GM12878 (cell line): ENCODE data around the gene POLA1. TPM values are rescaled to one million over a fixed set of nuclear protein-coding genes. Genes with fewer than 3 reads are reported as not detected.

ENCODE experiments used
- ATAC-seq: fragments of 200-7000 bp; cut with Tn5 transposase; 3 replicates; pipeline ENCODE4 v1.9.1; 2020; ENCODE audit warnings: mild to moderate bottlenecking, moderate library complexity
- BruUV-seq: library from RNA; stranded (reverse); fragments of 400-500 nt; replicated peaks from 2 replicates; lab custom pipeline; 2021; lab: Mats Ljungman, UMichigan
- CTCF ChIA-PET: fragments of 300-600 bp; sonication (Branson Sonifier 250); formaldehyde crosslinking; extraction: SDS; loops from one replicate; lab custom pipeline; 2021; ENCODE audit warnings: inconsistent platforms; lab: Yijun Ruan, JAX
- POLR2A ChIA-PET: fragments of 350-600 bp; formaldehyde crosslinking; extraction: SDS; loops from one replicate; lab custom pipeline; 2021; ENCODE audit warnings: inconsistent platforms; lab: Charles Lee
- RAD21 ChIA-PET: fragments of 300-600 bp; sonication (Branson Sonifier 250); formaldehyde crosslinking; loops from one replicate; lab custom pipeline; 2023; ENCODE audit warnings: antibody characterized with exemption; ENCODE audit not compliant: unreplicated experiment; lab: Charles Lee
- SMC1A ChIA-PET: fragments of 300-600 bp; sonication (Branson Sonifier 250); formaldehyde crosslinking; loops from one replicate; lab custom pipeline; 2023; ENCODE audit not compliant: unreplicated experiment, uncharacterized antibody; lab: Charles Lee
- DNase-seq: peaks from one replicate; pipeline ENCODE4 v3.0.0-alpha.2; 2011; ENCODE audit warnings: low read depth, low spot score
- FAIRE-seq: peaks from 3 replicates; lab custom pipeline; 2011; peaks lifted over from hg19 to GRCh38; lab: Jason Lieb, UNC
- H2AFZ ChIP-seq: 2 replicates; pipeline ENCODE4 v1.6.0; 2011; ENCODE audit warnings: low read depth, low read length, control low read depth; ENCODE audit not compliant: control insufficient read depth
- H3K27ac ChIP-seq: 2 replicates; pipeline ENCODE4 v1.5.1; 2011; ENCODE audit warnings: control low read depth; ENCODE audit not compliant: control insufficient read depth, insufficient read depth
- H3K27me3 ChIP-seq, 2 experiments: replicated peaks in 1 of 2; 2 replicates each; pipeline versions ENCODE4 v1.6.0 to v1.6.1; 2011; ENCODE audit warnings: low read length in 1 of 2; ENCODE audit not compliant: control insufficient read depth in 2 of 2, insufficient read depth in 2 of 2
- H3K36me3 ChIP-seq, 2 experiments: 2 replicates each; pipeline ENCODE4 v1.5.1; 2011; ENCODE audit warnings: low read length in 1 of 2; ENCODE audit not compliant: control insufficient read depth in 2 of 2, insufficient read depth in 2 of 2
- H3K4me1 ChIP-seq: 2 replicates; pipeline ENCODE4 v1.6.1; 2011; ENCODE audit warnings: mild to moderate bottlenecking, low read length, moderate library complexity, mixed read lengths; ENCODE audit not compliant: control insufficient read depth, insufficient read depth
- H3K4me2 ChIP-seq: 2 replicates; pipeline ENCODE4 v1.6.0; 2011; ENCODE audit warnings: control low read depth; ENCODE audit not compliant: control insufficient read depth, insufficient read depth
- H3K4me3 ChIP-seq: fragments of 200-600 bp; sonication (generic); 2 replicates; pipeline ENCODE4 v1.5.1; 2016
- H3K79me2 ChIP-seq: 2 replicates; pipeline ENCODE4 v1.6.0; 2011; ENCODE audit warnings: low read length; ENCODE audit not compliant: control insufficient read depth, insufficient read depth
- H3K9ac ChIP-seq: 2 replicates; pipeline ENCODE4 v1.8.0; 2011; ENCODE audit warnings: low read length, control low read depth, mixed read lengths; ENCODE audit not compliant: control insufficient read depth, insufficient read depth
- H3K9me3 ChIP-seq: replicated peaks from 3 replicates; pipeline ENCODE4 v1.5.1; 2011; ENCODE audit warnings: mild to moderate bottlenecking, low read length; ENCODE audit not compliant: control insufficient read depth, insufficient read depth
- H4K20me1 ChIP-seq: 2 replicates; pipeline ENCODE4 v1.6.0; 2011; ENCODE audit not compliant: control insufficient read depth, insufficient read depth
- ASH2L ChIP-seq: fragments of 300-600, 200-600 bp; sonication (generic); IDR thresholded peaks from 2 replicates; pipeline ENCODE4 v1.6.1; 2017; ENCODE audit warnings: low read depth, mild to moderate bottlenecking, borderline replicate concordance
- BACH1 ChIP-seq: fragments of 450-650 bp; IDR thresholded peaks from 2 replicates; pipeline ENCODE4 v1.6.1; 2017; ENCODE audit warnings: mild to moderate bottlenecking, borderline replicate concordance
- EED ChIP-seq: sonication (generic); IDR thresholded peaks from 2 replicates; pipeline ENCODE4 v1.6.1; 2016; ENCODE audit warnings: antibody characterized with exemption, low read depth
- ESRRA ChIP-seq: IDR thresholded peaks from 2 replicates; pipeline ENCODE4 v1.6.1; 2012; ENCODE audit warnings: mild to moderate bottlenecking, low read length, improper control_type of control experiment
- FOXK2 ChIP-seq: fragments of 450-650 bp; IDR thresholded peaks from 2 replicates; pipeline ENCODE4 v1.6.1; 2017; ENCODE audit warnings: mild to moderate bottlenecking, moderate library complexity
- GABPA ChIP-seq: IDR thresholded peaks from 2 replicates; pipeline ENCODE4 v1.6.1; 2014; ENCODE audit warnings: antibody characterized with exemption, low read depth, mild to moderate bottlenecking, inconsistent platforms
- MTA3 ChIP-seq: IDR thresholded peaks from 2 replicates; pipeline ENCODE4 v1.6.1; 2012; ENCODE audit warnings: low read length, inconsistent platforms, borderline replicate concordance
- MYB ChIP-seq: fragments of 150-350 bp; IDR thresholded peaks from 2 replicates; pipeline ENCODE4 v1.6.1; 2014; ENCODE audit warnings: mild to moderate bottlenecking, low read depth, low read length, borderline replicate concordance
- NFIC ChIP-seq: IDR thresholded peaks from 2 replicates; pipeline ENCODE4 v1.6.1; 2012; ENCODE audit warnings: low read depth, mild to moderate bottlenecking, inconsistent platforms, low read length, moderate library complexity
- NFYA ChIP-seq: IDR thresholded peaks from 2 replicates; pipeline ENCODE4 v1.6.1; 2011; ENCODE audit warnings: low read depth, mild to moderate bottlenecking, low read length, improper control_type of control experiment, borderline replicate concordance
- NFYB ChIP-seq: IDR thresholded peaks from 2 replicates; pipeline ENCODE4 v1.6.1; 2011; ENCODE audit warnings: low read depth, mild to moderate bottlenecking, low read length, improper control_type of control experiment, moderate library complexity; ENCODE audit not compliant: insufficient read depth
- RELB ChIP-seq: fragments of 450-650 bp; IDR thresholded peaks from 2 replicates; pipeline ENCODE4 v1.6.1; 2017; ENCODE audit warnings: low read depth, mild to moderate bottlenecking, moderate library complexity
- SIN3A ChIP-seq: IDR thresholded peaks from 2 replicates; pipeline ENCODE4 v1.6.1; 2012; ENCODE audit warnings: low read depth, low read length, improper control_type of control experiment
- SREBF1 ChIP-seq: IDR thresholded peaks from 2 replicates; pipeline ENCODE4 v1.6.1; 2012; ENCODE audit warnings: mild to moderate bottlenecking, low read length
- SREBF2 ChIP-seq: IDR thresholded peaks from 2 replicates; pipeline ENCODE4 v1.6.1; 2012; ENCODE audit warnings: mild to moderate bottlenecking, low read length
- STAT3 ChIP-seq: IDR thresholded peaks from 2 replicates; pipeline ENCODE4 v1.6.1; 2011; ENCODE audit warnings: low read depth, low read length, improper control_type of control experiment
- TCF12 ChIP-seq: IDR thresholded peaks from 2 replicates; pipeline ENCODE4 v1.6.1; 2011; ENCODE audit warnings: low read depth, mild to moderate bottlenecking, low read length
- WGBS: methylation state at CpG from one replicate; pipeline ENCODE4 v1.1.6; 2016; ENCODE audit warnings: low lambda C conversion rate; ENCODE audit not compliant: insufficient replicate concordance, insufficient coverage; ENCODE audit errors: missing lambda C conversion rate; 5-methylcytosine and 5-hydroxymethylcytosine counted together
- in situ Hi-C: fragments of 300-500 bp; cut with MboI; formaldehyde crosslinking; loops from 9 replicates; pipeline ENCODE4 v1.14.3; 2018; ENCODE audit warnings: mixed read lengths
- intact Hi-C: fragments of 100-400 bp; cut with micrococcal nuclease; formaldehyde crosslinking; loops from one replicate; pipeline ENCODE4 v1.14.2; 2022; ENCODE audit not compliant: unreplicated experiment
- polyA plus RNA-seq, 11 experiments: library from polyadenylated mRNA; depleted of rRNA in 4 of 11; unstranded in 6 of 11; stranded (reverse) in 5 of 11; fragments of >200 nt; fragmentation: Nextera tagmentation in 4 of 11; fragmentation: Illumina TruSeq in 1 of 11; extraction: Ambion mirVana in 4 of 11; extraction: Trizol in 1 of 11; gene quantifications; 1 replicate in 1 of 11; 2 replicates in 10 of 11; pipeline versions ENCODE4 v1.2.1 to v1.2.3, GENCODE V29; 2011 to 2016; ENCODE audit warnings: inconsistent platforms in 2 of 11, missing spikeins in 2 of 11, low read depth in 1 of 11
- total RNA-seq, 4 experiments: library from RNA; depleted of rRNA in 3 of 4; stranded (reverse); fragments of >200 nt in 3 of 4; fragmentation: Illumina TruSeq in 1 of 4; extraction: Trizol in 1 of 4; gene quantifications; 2 replicates each; pipeline versions ENCODE4 v1.2.1 to v1.2.3, GENCODE V29; 2013 to 2021

POLA1 gene
- total and polyA plus RNA-seq, 10 of the 15 experiments (the other 5 are each of a cell fraction or from before 2014, with no cell fraction given), result 6.5 to 34.7 (median 24.8) TPM

DNA sequence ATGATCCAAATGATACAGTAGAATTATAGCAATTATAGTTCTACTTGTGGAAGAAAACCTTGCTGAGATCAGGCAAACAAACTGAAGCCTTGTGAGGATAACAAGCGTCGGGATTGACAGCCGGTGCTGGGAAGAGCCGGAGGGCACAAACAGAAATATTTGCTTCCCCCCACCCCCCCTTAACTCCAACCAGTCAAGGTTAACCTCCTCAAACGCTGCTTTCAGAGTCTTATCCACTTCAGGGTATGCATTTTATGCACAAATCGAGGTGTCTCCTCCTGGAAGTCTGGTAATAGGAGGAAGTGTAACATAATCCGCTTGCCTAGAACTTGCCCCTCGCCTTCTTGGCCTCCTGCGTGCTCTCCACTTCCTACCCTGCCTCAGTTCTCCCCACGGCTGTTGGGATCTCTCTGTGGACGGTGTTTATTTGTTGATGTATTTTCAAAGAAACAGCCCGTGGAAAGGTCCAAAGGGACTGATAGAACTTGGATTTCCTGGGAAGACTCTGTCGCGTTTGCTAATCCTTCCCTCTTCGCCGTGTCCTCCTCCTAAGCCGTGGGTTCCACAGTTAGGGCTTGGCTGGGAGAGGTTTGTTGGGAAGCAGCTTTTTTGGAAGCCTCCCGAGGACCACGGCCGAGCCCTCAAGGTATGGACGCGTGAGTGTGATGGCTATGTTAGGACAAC, 326.1 kb downstream of the POLA1 start:
- Histone ChIP-seq H3K4me2 (no peak overlapping the region), H4K20me1 (no peaks in the 10 kb centered on the region), H3K27me3 (peaks cover 3 to 15% of the 10 kb centered on the region in 2 experiments), H3K79me2 (no peaks in the 10 kb centered on the region), H3K9ac (no peak overlapping the region), H3K27ac (no peak overlapping the region), H3K9me3 (no peaks in the 10 kb centered on the region; the same call in 2 of the 3 replicates), H3K36me3 (no peaks in the 10 kb centered on the region), H3K4me1 (no peaks in the 10 kb centered on the region), H3K4me3 (no peak overlapping the region), H2AFZ (no peak overlapping the region)
- ATAC-seq, result no peak
- no peak for FAIRE-seq
- no peak for DNase-seq
- ChIA-PET RAD21 (interaction anchor here (1.1 to 1.3 kb wide), 2 partner anchors 124 to 181 kb away, joined by 3 to 4 read pairs; no protein-coding TSS in a partner anchor), POLR2A (interaction anchor here (1.1 kb wide), 1 partner anchor 83 kb away, joined by 5 read pairs; no protein-coding TSS in a partner anchor), CTCF (interaction anchor here (0.9 to 4.5 kb wide), 3 partner anchors 124 to 271 kb away, joined by 3 to 29 read pairs (median 3); no protein-coding TSS in a partner anchor), SMC1A (no interaction called here)
- in situ Hi-C loops (no loop called here), intact Hi-C loops (loop anchor here (5.0 kb wide), 1 partner anchor 122 kb away; no protein-coding TSS in a partner anchor)
- 27% methylated on average over 22 of the region's 22 CpGs for WGBS
- TF ChIP-seq TCF12, result no peak
- no peak for TF ChIP-seq FOXK2
- TF ChIP-seq NFIC, result no peak
- no peak for TF ChIP-seq SREBF2
- no peak for TF ChIP-seq SREBF1
- TF ChIP-seq NFYB, result no peak
- no peak for TF ChIP-seq STAT3
- no peak for TF ChIP-seq MTA3
- TF ChIP-seq RELB, result no peak
- TF ChIP-seq ASH2L, result no peak
- no peak for TF ChIP-seq GABPA
- no peak for TF ChIP-seq BACH1
- TF ChIP-seq SIN3A, result no peak
- no peak for TF ChIP-seq MYB
- TF ChIP-seq NFYA, result no peak
- TF ChIP-seq EED, result no peak
- no peak for TF ChIP-seq ESRRA
- no TSS peak for BruUV-seq
